Osteoblast (primary cell): ENCODE data around the gene DTX1. TPM values are rescaled to one million over a fixed set of nuclear protein-coding genes. Genes with fewer than 3 reads are reported as not detected.

Source experiments
- DNase-seq: peaks from one replicate; pipeline ENCODE4 v3.0.0; 2011; ENCODE audit warnings: low spot score, mixed read lengths; ENCODE audit not compliant: insufficient read length; ENCODE audit errors: missing footprints
- H2AFZ ChIP-seq: 2 replicates; pipeline ENCODE4 v1.6.0; 2011; ENCODE audit warnings: mild to moderate bottlenecking, low read length
- H3K27ac ChIP-seq: 2 replicates; pipeline ENCODE4 v1.5.1; 2011; ENCODE audit warnings: mild to moderate bottlenecking, low read depth, low read length, moderate library complexity
- H3K27me3 ChIP-seq: 2 replicates; pipeline ENCODE4 v1.6.0; 2012; ENCODE audit warnings: mild to moderate bottlenecking, control low read depth, inconsistent platforms, low read length, moderate library complexity; ENCODE audit not compliant: insufficient read depth
- H3K36me3 ChIP-seq: 2 replicates; pipeline ENCODE4 v1.5.1; 2011; ENCODE audit warnings: mild to moderate bottlenecking, low read length, control low read depth, moderate library complexity; ENCODE audit not compliant: insufficient read depth
- H3K4me1 ChIP-seq: 2 replicates; pipeline ENCODE4 v1.5.1; 2011; ENCODE audit warnings: mild to moderate bottlenecking, low read length, control low read depth, moderate library complexity; ENCODE audit not compliant: insufficient read depth
- H3K4me2 ChIP-seq: 2 replicates; pipeline ENCODE4 v1.6.0; 2011; ENCODE audit warnings: mild to moderate bottlenecking, low read length; ENCODE audit not compliant: insufficient read depth
- H3K4me3 ChIP-seq: fragments of 200-600 bp; sonication (generic); 3 replicates; pipeline ENCODE4 v1.5.1; 2012; ENCODE audit warnings: mild to moderate bottlenecking, low read length, inconsistent platforms; ENCODE audit not compliant: insufficient read depth
- H3K79me2 ChIP-seq: 2 replicates; pipeline ENCODE4 v1.6.0; 2012; ENCODE audit warnings: mild to moderate bottlenecking, low read length, control low read depth, inconsistent platforms; ENCODE audit not compliant: insufficient read depth
- H3K9me3 ChIP-seq: 2 replicates; pipeline ENCODE4 v1.5.1; 2011; ENCODE audit warnings: low read depth, low read length, control low read depth
- H4K20me1 ChIP-seq: 2 replicates; pipeline ENCODE4 v1.6.0; 2012; ENCODE audit warnings: mild to moderate bottlenecking, low read length, control low read depth; ENCODE audit not compliant: insufficient read depth
- total RNA-seq: library from RNA; depleted of rRNA; stranded (reverse); fragments of >200 nt; gene quantifications from 2 replicates; pipeline ENCODE4 v1.2.3, GENCODE V29; 2012
- TF ChIP-seq, protein P1 (sequence below): IDR thresholded peaks from 2 replicates; pipeline ENCODE4 v1.5.1; 2011; ENCODE audit warnings: mild to moderate bottlenecking, low read depth, low read length, moderate library complexity; ENCODE audit errors: extremely low read depth

DTX1 gene
- total RNA-seq = under 0.01 TPM in 2 replicates

DNA sequence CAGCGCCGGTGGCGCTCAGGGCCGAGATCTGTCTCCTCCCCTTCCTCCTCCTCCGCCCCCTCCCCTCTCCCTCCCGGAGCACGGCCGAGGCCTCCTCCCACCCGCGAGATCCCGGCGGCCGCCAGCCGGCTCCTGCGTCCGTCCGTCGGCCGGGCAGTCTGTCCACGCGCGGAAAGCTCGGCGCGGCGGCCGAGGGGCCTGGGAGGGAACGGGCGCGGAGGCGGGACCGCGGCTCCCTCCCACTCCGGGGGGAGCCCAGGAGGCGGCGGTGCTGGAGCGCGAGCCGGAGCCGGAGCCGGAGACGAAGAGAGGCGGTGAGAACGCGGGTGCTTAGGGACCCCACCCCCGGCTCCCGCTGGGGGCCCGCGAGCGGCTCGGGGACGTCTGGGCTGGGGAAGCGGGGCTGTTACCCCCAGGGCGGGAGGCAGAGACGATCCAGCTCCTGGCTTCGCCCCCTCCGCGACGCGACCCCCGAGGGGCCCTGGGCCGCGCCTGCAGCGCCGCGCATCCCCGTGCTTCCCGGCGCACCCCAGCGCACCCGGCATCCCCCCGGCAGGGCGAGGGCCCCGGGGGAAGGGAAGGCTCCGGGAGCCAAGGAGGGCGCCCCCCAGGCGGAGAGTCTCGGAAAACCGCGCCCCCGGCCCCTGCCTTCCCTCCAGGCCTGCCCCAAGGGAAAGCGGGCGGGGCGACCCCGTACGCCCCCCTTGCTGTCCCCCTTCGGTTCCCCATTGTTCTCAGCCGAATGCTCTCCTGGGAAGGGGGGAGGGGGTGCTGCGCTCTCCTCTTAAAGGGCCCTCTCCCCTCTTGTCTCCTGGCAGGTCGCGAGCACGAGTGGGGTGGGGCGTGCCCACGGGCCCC lies at the start of gene DTX1:
Gene DTX1 (plus strand): TSS at position 100 of the 858 bp plus-strand sequence. CDS start 1,463 bp downstream, outside the sequence.
- no peaks in the 10 kb centered on the region for H3K4me1 ChIP-seq
- H3K4me3 ChIP-seq = peak within 1 kb of the TSS; percentile 13
- no peaks in the 10 kb centered on the region for H4K20me1 ChIP-seq
- H3K27me3 ChIP-seq = peaks cover 37% of the 10 kb centered on the region
- no peaks in the 10 kb centered on the region for H3K36me3 ChIP-seq
- no peak within 1 kb of the TSS for H3K27ac ChIP-seq
- H3K79me2 ChIP-seq = no peaks in the 10 kb centered on the region
- TF ChIP-seq, protein P1, sequence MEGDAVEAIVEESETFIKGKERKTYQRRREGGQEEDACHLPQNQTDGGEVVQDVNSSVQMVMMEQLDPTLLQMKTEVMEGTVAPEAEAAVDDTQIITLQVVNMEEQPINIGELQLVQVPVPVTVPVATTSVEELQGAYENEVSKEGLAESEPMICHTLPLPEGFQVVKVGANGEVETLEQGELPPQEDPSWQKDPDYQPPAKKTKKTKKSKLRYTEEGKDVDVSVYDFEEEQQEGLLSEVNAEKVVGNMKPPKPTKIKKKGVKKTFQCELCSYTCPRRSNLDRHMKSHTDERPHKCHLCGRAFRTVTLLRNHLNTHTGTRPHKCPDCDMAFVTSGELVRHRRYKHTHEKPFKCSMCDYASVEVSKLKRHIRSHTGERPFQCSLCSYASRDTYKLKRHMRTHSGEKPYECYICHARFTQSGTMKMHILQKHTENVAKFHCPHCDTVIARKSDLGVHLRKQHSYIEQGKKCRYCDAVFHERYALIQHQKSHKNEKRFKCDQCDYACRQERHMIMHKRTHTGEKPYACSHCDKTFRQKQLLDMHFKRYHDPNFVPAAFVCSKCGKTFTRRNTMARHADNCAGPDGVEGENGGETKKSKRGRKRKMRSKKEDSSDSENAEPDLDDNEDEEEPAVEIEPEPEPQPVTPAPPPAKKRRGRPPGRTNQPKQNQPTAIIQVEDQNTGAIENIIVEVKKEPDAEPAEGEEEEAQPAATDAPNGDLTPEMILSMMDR = no peak
- no peaks in the 10 kb centered on the region for H3K9me3 ChIP-seq
- no peak within 1 kb of the TSS for H2AFZ ChIP-seq
- no peak within 1 kb of the TSS for H3K4me2 ChIP-seq
- peak; percentile 87 for DNase-seq

- Histone ChIP-seq H3K9me3 (no peaks in the 10 kb centered on the region), H3K27ac (peak overlapping the region; percentile 48), H3K79me2 (no peaks in the 10 kb centered on the region), H3K36me3 (no peaks in the 10 kb centered on the region), H3K4me2 (peak overlapping the region; percentile 25), H3K4me1 (peaks cover 16% of the 10 kb centered on the region), H3K27me3 (no peaks in the 10 kb centered on the region), H3K4me3 (peak overlapping the region; percentile 10), H2AFZ (no peak overlapping the region), H4K20me1 (no peaks in the 10 kb centered on the region)
- peak; percentile 71 for DNase-seq
- TF ChIP-seq, protein P1 = no peak
Measured at GRCh38 chr12:113007166-113007565, 49.4 kb upstream of the DTX1 start.

GRCh38 chr12:113010701-113011100 lies 45.8 kb upstream of the DTX1 start:
- Histone ChIP-seq H3K27me3 (no peaks in the 10 kb centered on the region), H3K27ac (no peak overlapping the region), H4K20me1 (no peaks in the 10 kb centered on the region), H3K4me3 (no peak overlapping the region), H3K36me3 (no peaks in the 10 kb centered on the region), H2AFZ (no peak overlapping the region), H3K4me1 (peaks cover 16% of the 10 kb centered on the region), H3K4me2 (no peak overlapping the region), H3K79me2 (no peaks in the 10 kb centered on the region), H3K9me3 (no peaks in the 10 kb centered on the region)
- TF ChIP-seq, protein P1 = no peak
- no peak for DNase-seq

DNA sequence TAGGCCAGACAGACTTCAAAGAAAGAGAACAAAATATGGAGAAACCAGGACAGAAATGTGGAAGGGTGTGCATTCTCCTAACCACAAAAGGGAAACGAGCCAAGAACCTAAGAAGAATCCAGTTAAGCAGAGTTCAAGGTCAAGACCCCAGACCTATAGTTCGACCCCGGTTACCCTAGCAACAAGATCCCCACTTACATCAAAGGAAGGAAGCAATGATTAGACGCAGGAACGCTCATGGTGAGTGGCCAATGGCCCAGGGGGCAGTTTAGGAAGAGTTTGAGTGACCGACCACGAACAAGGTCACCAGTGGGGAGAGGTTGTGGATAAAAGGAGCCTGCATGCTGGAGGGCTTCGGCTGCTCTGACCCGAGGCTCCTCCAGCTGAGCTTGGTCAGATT lies 42.0 kb upstream of the DTX1 start:
- Histone ChIP-seq H2AFZ (no peak overlapping the region), H3K4me1 (peaks cover 8% of the 10 kb centered on the region), H3K36me3 (no peaks in the 10 kb centered on the region), H3K27ac (no peak overlapping the region), H3K9me3 (no peaks in the 10 kb centered on the region), H3K27me3 (no peaks in the 10 kb centered on the region), H3K4me3 (no peak overlapping the region), H4K20me1 (no peaks in the 10 kb centered on the region), H3K4me2 (no peak overlapping the region), H3K79me2 (no peaks in the 10 kb centered on the region)
- TF ChIP-seq, protein P1 = no peak
- DNase-seq = no peak
